GM10248 (cell line): ENCODE data around the gene MAP2K7.

Source experiments
- CTCF ChIA-PET: fragments of 300-600 bp; sonication (Branson Sonifier 250); formaldehyde crosslinking; extraction: SDS; loops from one replicate; lab custom pipeline; 2021; ENCODE audit warnings: antibody characterized with exemption; lab: Yijun Ruan, JAX
- POLR2A ChIA-PET: fragments of 350-650 bp; sonication (Branson Sonifier 250); formaldehyde crosslinking; extraction: SDS; loops from one replicate; lab custom pipeline; 2020; ENCODE audit warnings: antibody characterized with exemption; lab: Yijun Ruan, JAX
- DNase-seq: peaks from one replicate; pipeline ENCODE4 v3.0.0; 2012; ENCODE audit errors: extremely low spot score
- CTCF ChIP-seq: IDR thresholded peaks from 2 replicates; pipeline ENCODE4 v1.5.1; 2012; ENCODE audit warnings: mild to moderate bottlenecking, low read depth; ENCODE audit errors: extremely low read depth, missing control alignments, control extremely low read depth

The MAP2K7 gene

DNA sequence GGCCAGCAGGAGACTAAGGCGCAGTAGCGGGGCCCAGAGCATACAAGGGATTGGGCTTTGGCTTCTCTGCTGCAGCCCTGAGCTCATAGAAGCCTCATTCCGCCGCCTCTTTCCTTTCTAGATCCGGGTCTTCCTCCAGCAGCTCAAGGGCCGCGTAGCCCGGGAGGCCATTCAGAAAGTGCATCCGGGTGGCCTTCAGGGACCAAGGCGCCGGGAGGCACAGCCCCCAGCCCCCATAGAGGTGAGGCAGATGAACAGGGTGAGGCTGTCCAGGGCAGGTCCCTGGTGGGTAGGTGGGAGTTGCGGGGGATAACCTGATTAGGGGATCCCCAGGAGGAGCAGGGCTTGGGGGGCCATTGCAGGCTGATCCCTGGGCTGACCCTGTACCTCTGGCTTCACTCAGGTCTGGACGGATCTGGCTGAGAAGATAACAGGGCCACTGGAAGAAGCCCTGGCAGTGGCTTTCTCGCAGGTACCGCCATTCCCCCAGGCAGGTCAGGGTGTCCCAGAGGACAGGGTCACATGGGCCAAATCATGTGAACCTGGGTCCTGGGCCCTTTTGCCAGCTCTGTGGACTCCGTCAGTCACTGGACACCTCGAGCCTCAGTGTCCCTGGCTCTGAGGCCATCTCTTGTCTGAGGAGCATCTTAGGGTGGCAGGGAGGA is 17.8 kb downstream of the MAP2K7 start:
- DNase-seq: no peak
- no peak for TF ChIP-seq CTCF
- ChIA-PET POLR2A (interaction anchor here (2.3 to 2.9 kb wide), 2 partner anchors 18 to 23 kb away, joined by 11 to 18 read pairs; partner anchors contain the start of genes MAP2K7 and TIMM44), CTCF (interaction anchor here (0.8 to 3.4 kb wide), 14 partner anchors 8 to 257 kb away, joined by 3 to 17 read pairs (median 5); partner anchors contain the start of genes MAP2K7, TIMM44 and TRAPPC5)

- DNase-seq: no peak
- TF ChIP-seq CTCF: no peak
- ChIA-PET POLR2A (interaction anchor here (2.3 to 2.9 kb wide), 2 partner anchors 19 to 22 kb away, joined by 11 to 18 read pairs; partner anchors contain the start of genes MAP2K7 and TIMM44), CTCF (interaction anchor here (0.8 to 3.4 kb wide), 11 partner anchors 15 to 354 kb away, joined by 3 to 17 read pairs (median 5); partner anchors contain the start of genes MAP2K7, TIMM44 and TRAPPC5)
These were observed 18.5 kb downstream of the MAP2K7 start for GRCh38 chr19:7921967-7922835.

DNA sequence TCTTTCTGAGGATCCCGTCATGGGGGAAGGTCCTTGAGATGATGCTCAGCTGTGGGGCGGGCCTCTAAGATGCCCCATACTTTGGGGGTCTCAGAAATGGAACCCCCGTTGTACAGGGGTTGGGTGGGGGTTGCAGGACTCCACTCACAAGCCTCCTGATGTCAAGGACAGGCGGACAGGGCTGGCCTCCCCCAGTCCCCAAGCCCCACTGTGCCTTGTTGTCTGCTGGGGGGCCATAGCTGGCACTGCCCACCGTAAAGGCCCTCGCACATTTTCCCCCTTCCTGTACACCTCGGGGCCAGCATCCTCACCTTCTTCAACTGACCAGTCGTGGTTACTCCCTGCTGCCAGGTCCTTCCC is 19.1 kb downstream of the MAP2K7 start:
- ChIA-PET CTCF (interaction anchor here (0.8 to 3.4 kb wide), 4 partner anchors 22 to 354 kb away, joined by 3 to 16 read pairs (median 6); no protein-coding TSS in a partner anchor), POLR2A (no interaction called here)
- DNase-seq: no peak
- TF ChIP-seq CTCF: no peak

- TF ChIP-seq CTCF: no peak
- ChIA-PET CTCF (interaction anchor here (0.8 to 2.8 kb wide), 8 partner anchors 17 to 355 kb away, joined by 3 to 8 read pairs (median 5); partner anchors contain the start of genes MAP2K7 and TIMM44), POLR2A (interaction anchor here (0.7 kb wide), 1 partner anchor 20 kb away, joined by 7 read pairs; no protein-coding TSS in a partner anchor)
- DNase-seq: no peak
These were observed 19.9 kb downstream of the MAP2K7 start for GRCh38 chr19:7923295-7924191.

DNA sequence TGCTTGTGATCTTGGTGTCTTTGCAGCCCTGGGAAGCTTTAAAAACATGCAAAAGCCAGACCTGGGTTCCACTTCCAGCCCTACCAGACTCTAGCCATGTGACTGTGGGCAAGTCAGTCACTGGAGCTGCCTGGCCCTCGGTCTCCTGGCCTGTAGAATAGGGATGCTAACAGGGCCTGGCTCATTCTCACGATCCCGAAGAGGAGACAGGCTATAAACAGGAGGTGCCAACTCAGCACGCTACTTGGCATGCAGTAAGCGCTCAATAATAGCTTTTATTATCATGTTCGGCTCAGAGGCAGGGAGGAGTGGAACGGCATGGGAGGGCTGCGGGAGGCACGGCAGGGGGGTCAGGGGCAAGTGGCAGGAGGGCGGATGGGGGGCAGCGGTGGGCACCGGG is 20.6 kb downstream of the MAP2K7 start:
- ChIA-PET CTCF (interaction anchor here (1.3 to 2.8 kb wide), 7 partner anchors 16 to 356 kb away, joined by 3 to 8 read pairs (median 5); partner anchors contain the start of genes MAP2K7 and TIMM44), POLR2A (interaction anchor here (0.7 kb wide), 1 partner anchor 20 kb away, joined by 7 read pairs; no protein-coding TSS in a partner anchor)
- no peak for TF ChIP-seq CTCF
- DNase-seq: no peak
